ENCODE results near the gene NINJ1.

- TF ChIP-seq EP300 (IDR thresholded peaks at IDR 0.05; ENCODE audit: low read depth) (no peak), CTCF (IDR thresholded peaks at IDR 0.05) (no peak), POLR2A (IDR thresholded peaks at IDR 0.05) (no peak)
Observed at GRCh38 chr9:93151097-93151784, 17.2 kb upstream of the NINJ1 start.
